HG03045 (cell line): ENCODE measurements around the gene IL16.

ENCODE experiments used
- ATAC-seq: cut with Tn5 transposase; IDR thresholded peaks from one replicate; pipeline ENCODE4 v1.9.1; 2021; ENCODE audit warnings: mild to moderate bottlenecking, moderate library complexity; ENCODE audit not compliant: unreplicated experiment

IL16 gene

DNA sequence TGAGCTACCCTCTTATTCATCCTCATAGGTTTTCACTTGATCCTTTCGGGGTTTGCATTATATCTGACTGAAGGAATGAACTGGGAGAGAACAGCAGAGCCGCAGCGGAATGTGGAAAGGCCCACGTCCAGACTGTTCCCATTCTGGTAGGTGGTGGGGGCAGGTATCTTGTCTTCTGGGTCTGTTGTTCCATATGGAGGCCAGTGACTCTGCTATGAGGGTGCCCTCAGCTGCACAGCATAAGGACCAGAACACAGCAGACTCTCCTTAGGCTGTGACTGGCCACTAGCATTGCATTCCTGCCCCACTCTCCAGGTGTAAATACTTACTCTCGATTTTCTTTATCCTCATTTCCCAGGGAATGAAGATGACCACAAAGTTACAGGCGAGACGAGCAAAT lies 165.2 kb downstream of the IL16 start:
- ATAC-seq, result no peak

DNA sequence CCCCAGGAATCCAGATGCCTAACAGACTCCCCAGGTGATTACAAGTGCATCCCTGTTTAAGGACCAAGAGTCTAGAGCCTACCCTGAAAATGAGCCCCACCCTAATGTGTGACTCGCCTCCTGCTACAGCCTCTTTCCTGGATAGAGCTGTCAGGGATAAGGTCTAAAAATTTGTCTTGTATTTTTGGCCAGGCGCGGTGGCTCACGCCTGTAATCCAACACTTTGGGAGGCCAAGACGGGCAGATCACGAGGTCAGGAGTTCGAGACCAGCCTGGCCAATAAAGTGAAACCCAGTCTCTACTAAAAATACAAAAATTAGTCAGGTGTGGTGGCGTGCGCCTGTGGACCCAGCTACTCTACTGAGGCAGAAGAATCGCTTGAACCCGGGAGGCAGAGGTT lies 166.1 kb downstream of the IL16 start:
- no peak for ATAC-seq

DNA sequence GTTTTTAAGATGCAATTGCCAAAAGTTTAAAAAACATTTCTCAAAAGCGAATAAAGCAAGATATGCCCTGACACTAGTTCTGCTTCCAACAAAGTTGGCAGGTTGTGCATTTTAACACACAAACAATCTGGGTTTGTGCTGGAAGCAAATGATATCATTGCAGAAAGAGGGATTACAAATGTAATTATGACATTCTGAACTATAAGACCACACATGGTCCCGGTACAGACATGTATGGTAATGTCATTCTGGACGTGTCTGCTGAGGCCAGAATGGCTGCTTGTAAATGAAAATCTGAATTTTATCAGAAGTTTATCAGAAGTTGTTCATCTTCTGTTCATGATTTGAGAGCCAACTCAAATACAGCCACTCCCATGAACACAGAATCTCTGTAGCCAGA lies 166.6 kb downstream of the IL16 start:
- ATAC-seq, result no peak
